Right forelimb (tissue), 1 donor: Measurements from ENCODE around the gene KRT8.
A peak's percentile ranks its signal among the peaks of the same experiment; 100 is the strongest.

ENCODE experiments used
- DNase-seq: peaks from one replicate; pipeline ENCODE4 v3.0.0-alpha.2; 2018

KRT8 gene

DNA sequence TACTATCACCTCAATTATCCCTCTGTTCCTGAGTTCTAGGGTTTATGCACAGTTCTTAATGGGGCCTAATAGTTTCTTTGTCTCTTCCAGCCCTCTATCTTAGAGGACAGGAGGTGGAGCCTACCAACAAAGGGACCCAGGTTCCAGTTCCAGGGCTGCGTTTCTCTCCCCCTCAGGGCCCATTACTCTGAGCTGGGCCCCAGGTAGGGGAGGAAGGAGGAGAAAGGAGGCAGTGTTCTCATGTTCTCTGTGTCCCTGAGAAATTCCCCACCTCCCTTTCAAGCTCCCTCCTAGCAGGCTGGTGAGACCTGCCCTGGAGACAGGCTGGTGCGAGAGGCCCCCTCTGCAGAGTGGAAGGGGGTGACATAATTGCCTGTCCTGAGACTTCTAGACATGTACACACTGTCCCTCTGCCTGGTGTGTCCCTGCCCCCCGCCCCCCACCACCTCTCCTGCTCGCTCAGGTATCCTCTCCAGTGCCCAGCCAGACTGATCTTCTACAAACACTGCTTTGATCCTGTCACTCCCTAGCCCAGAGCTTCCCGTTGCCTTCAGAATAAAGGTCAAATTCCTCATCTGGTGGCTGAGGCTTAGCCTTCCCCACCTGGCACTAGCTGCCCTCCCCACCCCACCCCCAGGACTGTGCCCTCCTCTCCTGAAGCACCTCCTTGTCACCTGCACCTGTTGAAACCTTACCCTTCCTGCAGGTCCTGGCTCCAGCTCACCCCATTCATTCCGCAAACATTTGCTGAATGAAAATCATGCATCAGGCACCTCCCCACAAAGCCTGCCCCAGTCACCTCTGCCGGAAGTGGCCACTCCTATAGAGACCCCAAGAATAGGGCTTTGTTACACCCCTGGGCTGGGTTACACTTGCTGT is 21.1 kb upstream of the KRT8 start:
- no peak for DNase-seq

DNA sequence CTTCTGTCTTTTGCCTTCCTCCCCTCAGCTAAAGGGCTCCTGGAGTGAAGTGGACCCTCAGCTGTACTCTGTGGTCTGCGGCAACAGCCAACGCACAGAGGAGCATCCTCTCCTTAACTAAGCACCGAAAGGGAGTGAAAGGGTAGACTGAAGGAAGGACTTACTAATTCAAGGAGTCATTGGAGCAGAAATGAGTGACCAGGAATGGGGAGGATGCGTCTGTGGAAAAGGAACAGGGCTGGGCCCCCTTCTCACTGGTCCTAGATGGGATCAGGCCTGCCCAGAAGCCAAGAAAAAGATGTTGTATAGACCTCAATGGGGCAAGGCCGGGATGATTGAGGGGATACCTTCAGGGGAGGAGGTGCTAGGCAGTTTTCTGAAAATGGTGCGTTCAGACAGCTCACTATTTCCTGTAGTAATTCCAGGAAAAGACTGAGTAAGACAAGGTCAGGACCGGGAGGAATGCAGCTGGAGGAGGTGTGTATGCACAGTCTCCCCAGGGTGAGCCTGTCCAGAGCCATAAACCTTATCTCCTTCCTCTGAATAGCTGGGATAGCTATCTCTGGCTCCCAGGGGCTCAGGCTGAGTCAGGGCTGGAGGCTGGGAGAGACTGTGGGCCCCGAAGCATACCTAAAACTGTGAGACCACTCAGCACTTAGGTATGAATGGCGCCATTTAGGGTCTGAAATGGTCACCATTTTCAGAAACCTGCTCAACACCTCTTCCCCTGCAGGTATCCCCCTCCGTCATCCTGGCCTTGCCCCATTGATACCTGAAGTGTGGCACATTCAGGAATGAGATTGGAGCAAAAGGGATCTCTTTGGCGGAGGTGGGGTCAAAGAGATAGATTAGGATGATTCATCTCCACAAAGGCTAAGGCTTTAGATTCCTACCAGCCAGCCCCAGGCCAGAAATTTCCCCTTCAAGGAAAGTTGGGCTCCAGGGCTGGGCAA is 20.2 kb upstream of the KRT8 start:
- no peak for DNase-seq

DNA sequence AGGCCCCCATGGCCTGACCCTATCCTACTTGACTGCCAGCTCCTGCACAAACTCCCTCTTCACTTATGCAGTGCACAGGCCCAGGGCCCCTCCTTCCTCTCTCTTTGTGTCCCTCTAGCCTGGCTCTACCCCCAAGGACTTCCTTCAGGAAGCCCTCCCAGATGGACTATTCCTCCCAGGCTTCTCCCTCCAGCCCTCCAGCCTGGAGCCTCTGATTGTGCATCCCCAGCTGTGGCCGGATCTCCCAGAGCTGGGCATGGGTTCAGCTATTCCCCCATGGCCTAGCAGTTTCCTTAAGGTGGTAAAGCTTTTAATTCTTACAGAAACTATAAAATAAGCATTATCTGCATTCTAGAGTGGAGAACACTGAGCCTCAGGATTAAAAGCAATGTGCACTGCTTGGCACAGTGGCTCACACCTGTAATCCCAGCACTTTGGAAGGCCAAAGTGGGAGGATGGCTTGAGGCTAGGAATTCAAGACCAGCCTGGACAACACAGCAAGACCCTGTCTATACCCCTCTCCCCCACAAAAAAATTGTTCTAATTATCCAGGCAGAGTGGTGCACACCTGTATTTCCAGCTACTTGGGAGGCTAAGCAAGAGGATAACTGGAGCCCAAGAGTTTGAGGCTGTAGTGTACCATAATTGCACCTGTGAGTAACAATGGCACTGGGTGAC is 16.8 kb upstream of the KRT8 start:
- DNase-seq, result no peak

DNA sequence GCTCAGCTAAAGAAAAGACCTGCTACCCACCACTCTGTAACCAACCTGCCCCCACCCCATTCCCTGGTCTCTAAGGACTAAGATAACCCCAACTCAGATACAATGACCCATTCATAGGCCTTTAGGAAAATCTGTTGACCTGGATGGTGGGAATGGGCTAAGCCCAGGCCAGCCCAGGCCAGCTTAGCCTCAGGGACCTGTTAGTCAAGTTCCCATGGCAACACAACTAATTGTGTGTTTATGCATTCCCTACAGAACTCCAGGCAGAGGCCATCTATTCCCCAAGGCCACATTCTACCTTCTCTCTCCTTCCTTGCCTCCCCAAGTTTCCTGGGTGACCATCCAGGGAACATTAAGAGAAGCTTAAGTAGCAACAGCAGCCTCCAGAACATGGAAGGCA is 16.1 kb upstream of the KRT8 start:
- DNase-seq, result no peak

DNA sequence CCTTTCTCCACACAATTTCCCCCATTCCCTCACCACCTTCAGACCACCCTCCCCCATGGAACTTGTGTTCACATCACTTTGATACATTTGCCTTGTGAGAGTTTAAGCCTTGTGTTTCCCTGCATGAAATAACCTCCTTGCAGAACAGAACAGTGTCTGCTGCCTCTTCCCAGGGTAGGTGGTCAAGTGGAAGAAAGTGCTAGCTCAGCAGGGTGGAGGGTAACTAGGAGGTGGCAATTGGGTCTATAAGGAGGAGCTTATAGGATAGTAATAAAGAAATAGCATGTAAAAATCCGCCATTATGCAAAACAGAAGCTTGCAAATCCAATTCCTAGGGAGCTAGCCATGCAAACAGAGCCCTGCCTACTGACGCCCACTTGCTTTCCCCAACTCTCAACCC is 13.9 kb upstream of the KRT8 start:
- no peak for DNase-seq

DNA sequence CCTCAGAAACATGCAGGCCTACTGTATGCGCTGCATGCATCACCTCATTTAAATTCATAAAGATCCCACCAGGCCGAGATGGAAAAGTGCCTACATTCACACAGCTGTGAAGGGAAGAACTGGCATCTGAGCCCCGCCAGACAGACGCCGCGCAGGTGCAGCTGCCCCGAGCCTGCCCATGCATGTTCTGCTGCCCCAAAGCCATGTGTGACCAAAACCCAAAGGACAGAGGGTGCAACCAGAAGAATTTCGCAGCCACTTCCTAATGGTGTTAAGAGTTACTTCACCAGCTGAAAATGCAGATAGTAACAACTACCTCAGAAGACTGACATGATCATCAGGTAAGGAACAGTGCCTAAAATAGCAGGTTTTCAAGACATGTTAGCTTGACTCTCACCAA is 13.5 kb upstream of the KRT8 start:
- no peak for DNase-seq

DNA sequence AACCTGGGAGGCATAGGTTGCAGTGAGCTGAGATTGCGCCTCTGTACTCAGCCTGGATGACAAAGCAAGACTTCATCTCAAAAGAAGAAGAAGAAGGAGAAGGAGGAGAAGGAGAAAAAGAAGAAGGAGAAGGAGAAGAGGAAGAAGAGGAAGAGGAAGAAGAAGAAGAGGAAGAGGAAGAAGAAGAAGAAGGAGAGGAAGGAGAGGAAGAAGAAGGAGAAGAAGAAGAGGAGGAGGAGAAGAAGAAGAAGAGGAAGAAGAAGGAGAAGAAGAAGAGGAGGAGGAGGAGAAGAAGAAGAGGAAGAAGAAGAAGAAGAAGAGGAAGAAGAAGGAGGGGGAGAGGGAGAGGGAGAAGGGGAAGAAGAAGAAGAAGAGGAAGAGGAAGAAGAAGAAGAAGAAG is 12.9 kb upstream of the KRT8 start:
- DNase-seq, result no peak

DNA sequence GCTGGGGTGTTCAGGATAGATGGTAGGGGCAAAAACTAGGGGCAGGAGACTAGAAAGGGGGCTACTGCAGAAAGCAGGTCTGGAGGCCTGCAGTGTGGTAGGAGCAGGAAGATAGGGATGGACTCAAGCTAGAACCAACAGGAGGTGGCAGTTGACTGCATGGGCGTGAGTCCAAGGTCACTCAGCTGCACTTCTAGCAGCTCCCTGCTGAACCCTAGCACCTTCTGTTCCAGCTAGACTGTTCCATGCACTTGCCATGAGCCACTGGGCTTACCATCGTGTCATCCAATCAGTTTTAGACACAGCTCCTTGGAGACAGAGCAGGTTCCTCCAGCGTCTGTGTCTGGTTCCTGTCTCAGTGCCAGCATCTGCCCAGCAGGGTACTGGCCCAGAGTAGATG is 11.3 kb upstream of the KRT8 start:
- DNase-seq, result no peak

DNA sequence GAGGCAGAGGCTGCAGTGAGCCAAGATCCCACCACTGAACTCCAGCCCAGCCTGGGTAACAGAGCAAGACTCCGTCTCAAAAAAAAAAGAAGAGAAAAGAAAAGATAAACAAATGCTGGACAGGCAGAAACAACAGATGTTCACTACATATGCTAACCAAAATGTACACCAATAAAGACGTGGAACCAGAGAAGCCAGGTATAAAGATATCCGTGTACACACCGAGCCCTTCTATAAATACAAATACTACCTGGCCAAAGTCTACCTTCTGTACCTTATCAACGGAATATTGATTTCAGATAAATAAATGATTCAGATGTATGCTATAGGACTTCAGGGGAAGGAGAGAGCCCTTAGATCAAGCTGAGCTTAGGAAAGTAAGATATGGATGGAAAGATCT is 10.8 kb upstream of the KRT8 start:
- DNase-seq, result no peak

DNA sequence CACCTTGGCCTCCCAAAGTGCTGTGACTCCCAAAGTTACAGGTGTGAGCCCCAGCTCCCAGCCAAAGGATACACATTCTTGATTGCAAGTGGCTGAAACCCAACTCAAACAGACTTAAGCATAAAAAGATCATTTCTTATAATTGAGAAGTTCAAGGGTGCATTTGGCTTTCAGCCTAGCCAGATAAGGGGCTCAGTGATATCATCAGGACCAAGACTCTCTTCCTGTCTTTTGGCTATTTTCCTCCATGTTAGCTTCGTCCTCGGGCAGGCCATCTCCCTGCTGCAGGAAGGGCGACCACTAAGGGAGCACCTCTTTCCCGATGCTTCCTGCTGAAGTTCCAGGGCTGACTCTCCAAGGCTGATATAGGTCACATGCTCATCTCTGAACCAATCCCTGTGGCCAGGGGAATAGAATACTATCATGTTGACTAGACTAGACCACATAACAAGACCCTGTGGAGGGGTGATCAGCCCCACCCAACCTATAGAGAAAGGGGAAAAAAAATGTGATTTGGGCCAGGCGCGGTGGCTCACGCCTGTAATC is 9.8 kb upstream of the KRT8 start:
- no peak for DNase-seq

DNA sequence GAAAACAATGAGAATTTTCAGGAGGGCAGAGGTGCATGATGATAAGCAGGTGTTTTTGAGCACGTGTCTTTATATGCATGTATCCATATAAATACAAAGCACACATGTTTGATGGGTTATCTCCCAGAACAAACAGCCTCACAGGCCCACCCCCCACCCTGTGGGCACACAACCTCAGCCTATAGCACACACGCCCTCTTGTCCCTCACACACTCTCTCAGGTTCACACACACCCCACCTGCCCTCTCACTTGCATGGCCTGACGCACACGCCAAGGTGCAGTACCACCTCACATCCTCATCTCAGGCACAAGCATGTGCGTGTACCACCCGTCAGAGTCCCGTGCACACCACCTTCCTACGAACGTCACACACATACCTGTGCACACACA is 8.6 kb upstream of the KRT8 start:
- DNase-seq, result no peak

DNA sequence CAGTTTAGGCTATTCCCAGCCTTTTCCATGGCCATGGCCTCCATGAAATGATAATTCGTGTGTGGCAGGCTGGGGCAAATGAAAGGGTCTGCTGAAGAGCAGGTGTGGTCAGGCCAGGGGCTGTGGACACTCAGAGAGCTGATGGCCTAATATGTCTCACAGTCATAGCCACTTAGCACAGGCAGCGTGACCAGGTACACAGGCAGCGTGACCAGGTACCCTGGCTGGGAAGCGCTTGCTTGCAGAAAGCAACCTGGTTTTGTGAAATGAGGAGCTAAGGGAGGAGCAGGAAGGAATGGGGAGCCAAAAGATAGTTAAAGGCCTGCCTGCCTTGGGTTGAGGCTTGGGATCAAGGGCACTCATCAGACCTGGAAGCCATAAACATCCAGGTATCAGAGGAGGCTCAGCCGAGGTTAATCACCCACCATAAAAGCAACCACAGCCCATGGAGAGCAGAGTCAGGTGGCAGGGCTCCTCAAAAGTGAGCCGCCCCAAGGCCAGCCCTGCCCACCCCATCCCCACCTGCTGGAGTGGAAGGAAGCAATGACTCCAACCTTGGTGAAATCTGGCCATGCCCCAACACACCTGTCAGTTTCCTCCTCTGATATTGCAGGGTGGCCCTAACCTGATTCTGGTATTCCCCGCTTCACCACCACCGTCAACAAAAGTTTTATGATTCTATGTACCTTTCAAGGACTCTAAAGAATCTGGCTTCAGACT is 8.0 kb upstream of the KRT8 start:
- DNase-seq, result no peak

DNA sequence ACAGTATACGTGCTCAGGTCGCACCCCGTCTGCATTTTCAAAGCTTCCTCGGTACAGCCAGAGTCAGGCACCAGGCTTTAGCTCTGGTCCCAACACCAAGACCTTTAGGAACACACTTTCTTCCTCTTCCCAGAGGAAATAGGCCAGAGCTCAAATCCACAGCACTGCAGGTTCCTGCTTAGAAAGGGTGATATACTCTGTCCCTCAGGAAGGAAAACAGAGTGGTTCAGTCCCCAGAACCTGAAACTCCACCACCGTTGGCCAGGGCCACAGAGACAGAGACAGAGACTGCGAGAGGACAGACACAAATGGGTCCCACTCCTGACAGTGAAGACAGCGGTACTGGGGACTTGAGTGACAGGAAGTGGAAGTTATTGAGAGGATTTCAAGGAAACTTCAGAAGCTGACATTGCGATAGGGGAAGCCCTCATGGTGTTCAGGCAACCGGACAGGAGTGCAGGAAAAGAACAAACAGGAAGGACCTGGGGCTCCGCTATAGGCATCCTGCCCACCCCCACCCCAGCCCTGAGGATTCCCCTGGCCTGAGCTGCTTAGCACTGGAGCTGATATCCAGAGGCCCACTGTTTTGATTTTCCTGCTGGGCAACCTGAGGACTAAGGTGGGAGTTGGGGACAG is 5.5 kb upstream of the KRT8 start:
- DNase-seq, result no peak

DNA sequence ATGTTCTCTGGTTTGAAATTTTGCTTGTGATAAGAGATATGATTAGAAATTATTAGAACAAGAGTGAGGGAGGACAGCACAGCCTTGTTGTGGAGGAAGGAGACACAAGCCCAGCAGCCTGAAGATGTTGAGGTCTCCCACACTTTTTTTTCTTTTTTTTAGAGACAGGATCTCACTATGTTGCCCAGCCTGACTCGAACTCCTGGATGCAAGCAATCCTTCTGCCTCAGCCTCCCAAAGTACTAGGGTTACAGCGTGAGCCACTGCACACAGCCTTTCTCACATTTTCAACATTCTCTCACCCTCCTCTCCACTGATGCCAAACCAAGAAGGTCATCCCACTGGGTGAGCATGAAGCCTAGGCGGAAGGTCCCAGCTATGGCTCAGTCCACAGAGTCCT is 4.9 kb upstream of the KRT8 start:
- DNase-seq, result no peak

DNA sequence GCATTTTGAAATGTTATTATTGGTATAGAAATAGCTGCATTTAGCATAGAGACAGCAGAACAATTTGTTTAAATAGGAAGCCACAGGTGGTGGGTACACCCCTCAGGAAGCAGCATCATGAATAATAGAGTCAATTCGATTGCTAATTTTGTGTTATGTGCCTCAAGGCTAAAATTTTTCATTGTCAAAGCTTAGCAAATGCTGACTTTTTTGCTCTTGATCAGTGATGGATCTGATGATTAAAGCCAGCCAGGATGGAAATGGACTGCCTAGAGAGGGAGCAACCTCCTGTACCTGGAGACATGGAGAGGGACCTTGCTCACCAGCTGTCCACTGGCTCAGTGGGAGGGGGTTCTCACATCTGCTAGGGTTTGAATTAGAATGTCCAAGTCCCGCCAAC is 4.5 kb upstream of the KRT8 start:
- DNase-seq, result no peak

DNA sequence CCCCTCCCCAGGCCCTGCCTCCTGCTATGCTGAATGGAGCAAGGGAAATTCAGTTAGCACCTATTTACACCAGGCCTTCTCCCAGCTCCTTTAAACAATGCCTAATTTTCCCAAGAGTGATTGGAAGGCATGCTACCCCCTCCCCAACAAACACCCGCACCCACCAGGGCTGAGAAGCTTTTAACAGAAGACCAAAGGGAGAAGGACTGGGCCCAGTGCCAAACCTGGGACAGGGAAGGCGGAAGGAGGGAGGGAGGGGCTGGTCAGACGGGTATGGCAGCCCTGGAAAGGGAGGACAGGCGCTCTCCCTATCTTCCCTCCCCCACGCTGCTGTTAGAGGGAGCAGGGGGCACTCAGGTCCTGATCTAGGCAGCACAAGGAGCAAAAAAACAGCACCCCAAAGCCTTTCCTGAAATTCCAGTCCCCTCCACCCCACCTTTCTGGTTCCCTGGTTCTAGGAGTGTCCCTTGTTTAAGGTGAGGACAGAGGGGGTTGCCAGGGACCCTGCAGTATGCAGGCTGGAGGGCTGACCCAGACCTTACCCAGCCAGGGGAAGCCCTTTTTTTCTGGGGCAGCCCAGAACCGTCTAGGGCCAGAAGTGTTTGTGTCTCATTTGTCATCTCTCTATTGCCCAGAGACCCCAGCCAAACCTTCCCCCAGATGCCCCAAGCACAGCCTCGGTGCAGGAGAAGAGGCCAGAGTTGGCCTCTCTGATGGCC is 2.4 kb upstream of the KRT8 start:
- DNase-seq, result no peak

DNA sequence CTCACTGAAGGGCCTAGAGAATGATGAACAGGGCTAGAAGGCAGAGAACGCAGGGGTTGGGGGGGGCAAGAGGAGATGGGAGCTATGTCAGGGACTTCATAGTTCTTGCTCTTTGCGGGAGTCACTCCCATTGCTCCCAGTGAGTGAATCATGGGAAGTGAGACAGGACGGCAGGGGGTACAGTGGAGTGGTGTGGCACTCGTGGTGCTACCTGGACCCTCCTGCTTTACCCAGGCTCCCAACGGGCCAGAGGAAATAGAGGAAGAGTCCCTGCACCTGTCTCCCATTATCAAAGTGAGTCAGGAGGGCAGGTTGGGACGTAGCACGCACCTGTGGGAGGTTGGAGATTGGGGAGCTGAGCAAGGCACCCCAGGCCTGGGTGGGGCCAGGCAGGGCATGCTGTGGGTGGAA is 1.3 kb upstream of the KRT8 start:
- no peak for DNase-seq

DNA sequence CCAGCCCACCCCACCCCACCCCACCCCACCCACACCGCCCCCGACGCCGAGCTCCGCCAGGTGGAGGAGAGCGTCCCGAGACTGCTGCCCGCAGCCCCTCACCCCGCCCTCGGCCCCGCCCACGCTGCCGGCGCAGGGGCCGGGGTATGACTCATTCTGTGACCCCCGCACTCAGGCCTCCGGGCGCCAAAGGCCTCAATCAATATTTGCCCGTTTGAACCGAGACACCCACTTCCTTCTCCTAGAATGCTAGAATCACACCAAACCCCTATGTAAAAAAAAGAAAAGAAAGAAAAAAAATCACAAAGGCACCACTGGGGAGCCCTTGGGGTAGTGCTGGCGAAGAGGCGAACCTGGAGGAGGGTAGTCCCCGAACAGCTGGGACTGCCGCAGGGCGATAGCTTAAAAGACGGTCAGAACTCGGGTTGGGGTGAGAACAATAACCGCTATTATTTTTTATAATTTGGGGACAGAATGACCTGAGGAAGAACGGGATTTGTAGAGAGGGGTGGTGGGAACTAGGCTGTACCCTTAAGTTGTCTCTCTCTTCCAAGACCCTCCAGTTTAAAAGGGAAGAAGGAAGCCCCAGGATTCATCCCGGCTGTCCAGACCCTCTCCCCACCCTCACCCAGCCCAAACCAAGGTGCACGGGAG is 894 bp downstream of the KRT8 start:
- peak; percentile 59 for DNase-seq

DNA sequence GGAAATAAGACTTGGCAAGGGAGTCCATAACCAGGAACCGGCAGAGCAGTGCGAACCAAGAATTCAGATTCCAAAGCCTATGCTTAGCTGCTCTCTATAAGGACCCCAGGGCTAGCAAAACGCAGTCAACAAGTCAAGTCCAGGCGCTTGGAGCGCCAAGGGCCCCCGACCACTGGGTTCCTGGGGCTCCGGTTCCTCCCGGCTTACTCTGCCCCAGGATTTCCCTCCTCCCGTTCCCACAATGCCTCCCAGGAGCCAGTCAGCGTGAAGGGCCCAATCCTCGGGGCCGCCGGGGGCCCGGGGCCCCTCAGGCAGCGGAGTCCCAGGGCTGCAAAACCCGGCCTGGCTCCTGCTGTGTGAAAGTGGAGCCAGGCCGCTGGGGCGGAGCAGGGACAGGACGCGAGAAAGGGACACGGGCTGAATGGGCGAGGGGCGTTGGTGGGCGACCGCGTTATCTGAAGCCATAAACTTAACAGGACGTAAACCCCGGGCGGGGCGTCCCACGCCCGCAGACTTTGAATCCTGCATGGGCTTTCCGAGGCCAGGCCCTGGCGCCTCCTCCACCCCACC is 1.5 kb downstream of the KRT8 start:
- DNase-seq, result peak; percentile 86
